Measurements from ENCODE around the gene MTMR12. TPM values are rescaled to one million over a fixed set of nuclear protein-coding genes. Genes with fewer than 3 reads are reported as not detected.

MTMR12 gene
- total and polyA plus RNA-seq, 2 donors (not counting 3 experiments of a cell fraction or from before 2014, with no cell fraction given) = 18.2 to 38.6 TPM

DNA sequence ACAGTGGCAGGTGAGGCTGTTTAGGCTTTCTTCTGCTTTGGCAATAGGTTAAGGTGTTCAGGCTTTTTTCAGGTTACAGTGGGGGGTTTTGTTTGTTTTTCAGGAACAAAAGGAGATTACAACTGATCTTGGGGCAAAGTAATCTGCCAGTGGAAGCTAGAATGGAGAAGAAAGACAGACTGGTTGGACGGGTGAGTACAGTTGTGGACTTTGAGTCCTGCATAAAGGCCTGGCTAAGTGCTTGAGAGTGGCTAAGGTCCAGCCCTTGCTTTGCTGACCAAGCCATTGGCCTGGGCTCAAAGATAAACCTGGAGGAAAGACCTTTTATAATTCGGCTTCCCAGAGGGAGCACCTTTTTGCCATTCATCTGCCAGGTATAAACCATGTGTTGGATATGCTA lies 63.1 kb downstream of the MTMR12 start:
- H3K4me2 ChIP-seq (ENCODE audit: insufficient read depth, low read length) = no peak overlapping the region
- no peak overlapping the region for H3K4me3 ChIP-seq (replicated peaks in 1 of 3; ENCODE audit: insufficient read depth in 1 of 3, low read depth in 1 of 3, low read length in 3 of 3)
- H3K9me1 ChIP-seq (replicated peaks; ENCODE audit: control insufficient read depth, extremely low read depth, insufficient read depth, low read length) = no peaks in the 10 kb centered on the region
- no peak overlapping the region for H3K27ac ChIP-seq (ENCODE audit: insufficient read depth, low read depth, low read length)
- no peak overlapping the region for H2AFZ ChIP-seq (ENCODE audit: low read depth, low read length)
- dilution Hi-C loops (cut with MboI; ENCODE audit: extremely low pct_ligation_motif_present, low sequenced_read_pairs) = no loop called here
- no TSS peak for BruUV-seq (replicated peaks)
- ChIA-PET CTCF (interaction anchor here (1.6 to 1.9 kb wide), 2 partner anchors 17 to 80 kb away, joined by 8 to 10 read pairs; no protein-coding TSS in a partner anchor), POLR2A (no interaction called here)
- H3K36me3 ChIP-seq (ENCODE audit: control insufficient read depth in 2 of 2, extremely low read depth in 1 of 2, insufficient read depth in 2 of 2, low read length in 2 of 2) = peaks cover 13% of the 10 kb centered on the region in 2 experiments
- H3K79me2 ChIP-seq (ENCODE audit: control insufficient read depth, insufficient read depth, low read length) = no peaks in the 10 kb centered on the region
- intact Hi-C loops (cut with micrococcal nuclease) = no loop called here
- TF ChIP-seq, protein P1, sequence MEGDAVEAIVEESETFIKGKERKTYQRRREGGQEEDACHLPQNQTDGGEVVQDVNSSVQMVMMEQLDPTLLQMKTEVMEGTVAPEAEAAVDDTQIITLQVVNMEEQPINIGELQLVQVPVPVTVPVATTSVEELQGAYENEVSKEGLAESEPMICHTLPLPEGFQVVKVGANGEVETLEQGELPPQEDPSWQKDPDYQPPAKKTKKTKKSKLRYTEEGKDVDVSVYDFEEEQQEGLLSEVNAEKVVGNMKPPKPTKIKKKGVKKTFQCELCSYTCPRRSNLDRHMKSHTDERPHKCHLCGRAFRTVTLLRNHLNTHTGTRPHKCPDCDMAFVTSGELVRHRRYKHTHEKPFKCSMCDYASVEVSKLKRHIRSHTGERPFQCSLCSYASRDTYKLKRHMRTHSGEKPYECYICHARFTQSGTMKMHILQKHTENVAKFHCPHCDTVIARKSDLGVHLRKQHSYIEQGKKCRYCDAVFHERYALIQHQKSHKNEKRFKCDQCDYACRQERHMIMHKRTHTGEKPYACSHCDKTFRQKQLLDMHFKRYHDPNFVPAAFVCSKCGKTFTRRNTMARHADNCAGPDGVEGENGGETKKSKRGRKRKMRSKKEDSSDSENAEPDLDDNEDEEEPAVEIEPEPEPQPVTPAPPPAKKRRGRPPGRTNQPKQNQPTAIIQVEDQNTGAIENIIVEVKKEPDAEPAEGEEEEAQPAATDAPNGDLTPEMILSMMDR (IDR thresholded peaks at IDR 0.05; ENCODE audit: extremely low read depth in 1 of 2, insufficient read depth in 1 of 2, low read depth in 1 of 2, low read length in 2 of 2) = no peak
- no peak for TF ChIP-seq GATA2 (IDR thresholded peaks at IDR 0.05; ENCODE audit: insufficient read depth, insufficient read length, low read depth, low read length)
- TF ChIP-seq, protein P2, sequence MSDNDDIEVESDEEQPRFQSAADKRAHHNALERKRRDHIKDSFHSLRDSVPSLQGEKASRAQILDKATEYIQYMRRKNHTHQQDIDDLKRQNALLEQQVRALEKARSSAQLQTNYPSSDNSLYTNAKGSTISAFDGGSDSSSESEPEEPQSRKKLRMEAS (IDR thresholded peaks at IDR 0.05; ENCODE audit: insufficient read depth, insufficient read length) = no peak
- no peak for TF ChIP-seq MYC (IDR thresholded peaks at IDR 0.05; ENCODE audit: low read depth, low read length)
- TF ChIP-seq POLR2A (IDR thresholded peaks at IDR 0.05; ENCODE audit: low read depth, low read length) = no peak
- TF ChIP-seq EZH2 (IDR thresholded peaks at IDR 0.05; ENCODE audit: borderline replicate concordance, low read depth, low read length, severe bottlenecking) = no peak
- TF ChIP-seq JUN (IDR thresholded peaks at IDR 0.05; ENCODE audit: borderline replicate concordance, insufficient read depth, insufficient read length, low read depth) = no peak
- TF ChIP-seq POLR2AphosphoS5 (IDR thresholded peaks at IDR 0.05; ENCODE audit: insufficient read depth, low read depth, low read length) = no peak
- TF ChIP-seq FOS (IDR thresholded peaks at IDR 0.05; ENCODE audit: borderline replicate concordance, insufficient read depth, low read length) = no peak
- no peaks in the 10 kb centered on the region for H3K9me3 ChIP-seq (replicated peaks; ENCODE audit: control insufficient read depth, insufficient read depth, low read length)
- H3K9ac ChIP-seq (replicated peaks; ENCODE audit: extremely low read depth, insufficient read depth, low read length) = no peak overlapping the region
- H3K4me1 ChIP-seq (ENCODE audit: control insufficient read depth, extremely low read depth, insufficient read depth, low read length) = no peaks in the 10 kb centered on the region
- FAIRE-seq (no peak), DNase-seq (ENCODE audit: low read depth, low spot score) (no peak)
- H3K27me3 ChIP-seq (ENCODE audit: control insufficient read depth in 2 of 2, insufficient read depth in 2 of 2, low read length in 2 of 2) = no peaks in the 10 kb centered on the region
- no peaks in the 10 kb centered on the region for H4K20me1 ChIP-seq (replicated peaks; ENCODE audit: control insufficient read depth, extremely low read depth, insufficient read depth, low read length)
